GM21717 (cell line): ENCODE results near the gene SKP2.
A peak's percentile ranks its signal among the peaks of the same experiment; 100 is the strongest.
"Not testable (repeated sequence)": the region's sequence is repeated elsewhere in the genome, so short reads cannot be mapped to it uniquely, and the experiment has no call there.

Experiments used
- ATAC-seq: cut with Tn5 transposase; IDR thresholded peaks from one replicate; pipeline ENCODE4 v1.9.1; 2021; ENCODE audit warnings: mild to moderate bottlenecking, moderate library complexity; ENCODE audit not compliant: unreplicated experiment

SKP2 gene

GRCh38 chr5:36151434-36152323 lies at the start of gene SKP2, which contains the start of gene LMBRD2:
TSS of gene SKP2 (plus strand) at chr5:36152111. CDS start at chr5:36152263, 152 bp downstream.
TSS of gene LMBRD2 (minus strand) at chr5:36151887. CDS start at chr5:36143349, 8,538 bp downstream.
- peak; percentile 98 for ATAC-seq

GRCh38 chr5:36105819-36106218 lies 46.1 kb upstream of the SKP2 start:
- no peak for ATAC-seq

GRCh38 chr5:36108758-36109460 lies 43.0 kb upstream of the SKP2 start:
- ATAC-seq, result no peak

- no peak for ATAC-seq
Observed at GRCh38 chr5:36111238-36111637, 40.7 kb upstream of the SKP2 start.

GRCh38 chr5:36125868-36126267 lies 26.0 kb upstream of the SKP2 start:
- ATAC-seq, result no peak

- no peak for ATAC-seq
Observed at GRCh38 chr5:36128795-36129194, 23.1 kb upstream of the SKP2 start.

GRCh38 chr5:36129666-36130065 lies 22.2 kb upstream of the SKP2 start:
- ATAC-seq, result not testable (repeated sequence)

GRCh38 chr5:36133009-36133408 lies 18.9 kb upstream of the SKP2 start:
- ATAC-seq, result not testable (repeated sequence)

GRCh38 chr5:36135988-36136387 lies 15.9 kb upstream of the SKP2 start:
- ATAC-seq, result no peak

- ATAC-seq, result no peak
Observed at GRCh38 chr5:36136581-36136980, 15.3 kb upstream of the SKP2 start.

- ATAC-seq, result no peak
Observed at GRCh38 chr5:36138900-36139683, 12.8 kb upstream of the SKP2 start.

GRCh38 chr5:36145311-36145710 lies 6.6 kb upstream of the SKP2 start:
- ATAC-seq, result no peak

- ATAC-seq, result no peak
Observed at GRCh38 chr5:36146390-36146789, 5.5 kb upstream of the SKP2 start.

- no peak for ATAC-seq
Observed at GRCh38 chr5:36147681-36148080, 4.2 kb upstream of the SKP2 start.

- peak; percentile 23 for ATAC-seq
Observed at GRCh38 chr5:36150676-36151433, 1.1 kb upstream of the SKP2 start.

GRCh38 chr5:36152324-36153297 lies 700 bp downstream of the SKP2 start:
- no peak for ATAC-seq

GRCh38 chr5:36153298-36153677 lies 1.4 kb downstream of the SKP2 start:
- ATAC-seq, result no peak

GRCh38 chr5:36153726-36154125 lies 1.8 kb downstream of the SKP2 start:
- ATAC-seq, result no peak

GRCh38 chr5:36155291-36155690 lies 3.4 kb downstream of the SKP2 start:
- no peak for ATAC-seq
